Activated CD8-positive, alpha-beta memory T cell treated with anti-CD3 and anti-CD28 coated beads, Interleukin-2, amount 50 U/mL, for 4 hours (primary cell): ENCODE data around the gene DCTPP1.
A peak's percentile ranks its signal among the peaks of the same experiment; 100 is the strongest.

ENCODE experiments used
- DNase-seq: peaks from one replicate; pipeline ENCODE4 v3.0.0-alpha.2; 2020

Gene DCTPP1

GRCh38 chr16:30380072-30380802, 49.6 kb downstream of the DCTPP1 start:
- DNase-seq = no peak

- DNase-seq = no peak
Observed at GRCh38 chr16:30379158-30379783, 50.6 kb downstream of the DCTPP1 start.

- peak; percentile 100 for DNase-seq
Observed at GRCh38 chr16:30378236-30379157, 51.3 kb downstream of the DCTPP1 start.

DNA sequence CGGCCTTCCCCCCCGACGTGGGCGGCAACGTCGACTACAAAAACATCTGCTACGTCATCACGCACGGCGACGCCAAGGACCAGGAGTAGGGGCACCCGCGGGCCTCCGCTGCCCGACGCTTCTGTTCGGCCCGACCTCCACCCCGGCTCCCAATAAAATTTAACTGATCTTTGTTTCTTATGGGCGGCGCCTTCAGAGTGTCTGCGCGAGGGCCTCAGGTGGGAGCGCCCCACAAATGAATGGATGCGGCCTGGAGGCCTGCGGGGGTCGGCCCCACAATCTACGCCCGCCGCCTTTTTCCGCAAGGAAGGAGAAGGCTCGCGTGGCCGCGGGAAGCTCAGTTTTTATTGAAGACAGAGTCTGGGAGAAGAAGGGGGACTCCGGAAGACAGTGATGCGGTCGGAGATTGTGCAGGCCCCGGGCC, 52.0 kb downstream of the DCTPP1 start:
- DNase-seq = peak; percentile 91

GRCh38 chr16:30377050-30377811, 52.6 kb downstream of the DCTPP1 start:
- no peak for DNase-seq

GRCh38 chr16:30376461-30376902, 53.3 kb downstream of the DCTPP1 start:
- no peak for DNase-seq

GRCh38 chr16:30375864-30376263, 54.0 kb downstream of the DCTPP1 start:
- DNase-seq = no peak

DNA sequence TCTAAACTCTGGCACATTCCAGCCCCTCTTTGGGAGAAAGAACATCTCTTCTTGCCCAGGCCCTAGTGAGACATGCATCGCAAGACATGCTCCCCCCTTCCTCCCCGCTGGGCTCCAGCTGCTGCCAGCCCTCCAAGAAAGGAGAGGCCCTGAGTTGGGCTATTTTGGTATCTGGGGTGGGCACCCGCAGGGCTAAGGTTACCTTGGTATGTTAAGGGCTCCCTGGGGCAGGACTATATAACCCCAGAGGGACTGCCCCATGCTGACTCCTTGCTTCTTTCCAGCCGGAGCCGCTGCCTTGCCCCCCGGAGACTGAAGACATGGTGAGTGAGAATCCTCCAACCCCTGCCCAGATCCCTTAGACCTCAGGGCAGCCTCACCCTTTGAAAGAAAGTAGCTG, 55.3 kb downstream of the DCTPP1 start, which contains the start of gene MYL11:
MYL11 (plus strand) TSS at position 265 of the 400 bp plus-strand sequence; CDS start at position 321, 56 bp downstream.
- no peak for DNase-seq
